ENCODE data around the gene ICAM3.
A peak's percentile ranks its signal among the peaks of the same experiment; 100 is the strongest.
"Not testable (repeated sequence)": the region's sequence is repeated elsewhere in the genome, so short reads cannot be mapped to it uniquely, and the experiment has no call there.

ICAM3 gene

GRCh38 chr19:10339380-10339960 is at the start of gene ICAM3:
Gene ICAM3 (minus strand): TSS chr19:10339624. CDS start chr19:10339614, 10 bp downstream.
- no peak for DNase-seq

- DNase-seq = peak; percentile 9
These were observed 49.5 kb upstream of the ICAM3 start for GRCh38 chr19:10388957-10389356.

GRCh38 chr19:10384580-10384979 is 45.2 kb upstream of the ICAM3 start:
- DNase-seq = no peak

- DNase-seq = not testable (repeated sequence)
These were observed 43.7 kb upstream of the ICAM3 start for GRCh38 chr19:10383223-10383499.

- DNase-seq = peak; percentile 98
These were observed 41.1 kb upstream of the ICAM3 start, which contains the start of gene TYK2 for GRCh38 chr19:10380313-10381102. Gene TYK2 (minus strand): TSS chr19:10380572. CDS start chr19:10378406, 2,166 bp downstream.

- DNase-seq = no peak
These were observed 40.5 kb upstream of the ICAM3 start for GRCh38 chr19:10379880-10380312.

- DNase-seq = no peak
These were observed 38.7 kb upstream of the ICAM3 start for GRCh38 chr19:10378124-10378523.

GRCh38 chr19:10377140-10377640 is 37.8 kb upstream of the ICAM3 start:
- not testable (repeated sequence) for DNase-seq

GRCh38 chr19:10374931-10375330 is 35.5 kb upstream of the ICAM3 start:
- no peak for DNase-seq

GRCh38 chr19:10372690-10373089 is 33.3 kb upstream of the ICAM3 start:
- no peak for DNase-seq

GRCh38 chr19:10368101-10368803 is 28.8 kb upstream of the ICAM3 start:
- DNase-seq = no peak

- not testable (repeated sequence) for DNase-seq
These were observed 27.6 kb upstream of the ICAM3 start for GRCh38 chr19:10366950-10367512.

- DNase-seq = no peak
These were observed 26.1 kb upstream of the ICAM3 start for GRCh38 chr19:10365518-10365917.

GRCh38 chr19:10364644-10365043 is 25.2 kb upstream of the ICAM3 start:
- no peak for DNase-seq

- no peak for DNase-seq
These were observed 24.4 kb upstream of the ICAM3 start for GRCh38 chr19:10363789-10364281.

- DNase-seq = no peak
These were observed 22.8 kb upstream of the ICAM3 start for GRCh38 chr19:10362259-10362658.

- no peak for DNase-seq
These were observed 22.2 kb upstream of the ICAM3 start for GRCh38 chr19:10361569-10362011.

GRCh38 chr19:10356431-10356830 is 17.0 kb upstream of the ICAM3 start:
- no peak for DNase-seq

- DNase-seq = no peak
These were observed 14.5 kb upstream of the ICAM3 start for GRCh38 chr19:10353793-10354391.

- DNase-seq = no peak
These were observed 13.6 kb upstream of the ICAM3 start for GRCh38 chr19:10352764-10353671.

- DNase-seq = no peak
These were observed 7.1 kb upstream of the ICAM3 start for GRCh38 chr19:10346509-10346908.

GRCh38 chr19:10344780-10345179 is 5.4 kb upstream of the ICAM3 start:
- DNase-seq = no peak

Data from NCI-H1417 treated with DMSO at 0.1 percent for 48 hours (cell line).